DMS114 treated with DMSO at 0.1 percent for 48 hours (cell line): ENCODE measurements around the gene VASN.

Source experiments
- DNase-seq: peaks from one replicate; lab custom pipeline; 2025; ENCODE audit not compliant: unreplicated experiment; lab: John Stamatoyannopoulos, UW

The VASN gene

GRCh38 chr16:4401094-4401501, 29.4 kb downstream of the VASN start:
- no peak for DNase-seq

GRCh38 chr16:4401510-4401909, 29.9 kb downstream of the VASN start:
- DNase-seq = no peak

GRCh38 chr16:4402439-4403132, 30.9 kb downstream of the VASN start:
- DNase-seq = peak; percentile 37

DNA sequence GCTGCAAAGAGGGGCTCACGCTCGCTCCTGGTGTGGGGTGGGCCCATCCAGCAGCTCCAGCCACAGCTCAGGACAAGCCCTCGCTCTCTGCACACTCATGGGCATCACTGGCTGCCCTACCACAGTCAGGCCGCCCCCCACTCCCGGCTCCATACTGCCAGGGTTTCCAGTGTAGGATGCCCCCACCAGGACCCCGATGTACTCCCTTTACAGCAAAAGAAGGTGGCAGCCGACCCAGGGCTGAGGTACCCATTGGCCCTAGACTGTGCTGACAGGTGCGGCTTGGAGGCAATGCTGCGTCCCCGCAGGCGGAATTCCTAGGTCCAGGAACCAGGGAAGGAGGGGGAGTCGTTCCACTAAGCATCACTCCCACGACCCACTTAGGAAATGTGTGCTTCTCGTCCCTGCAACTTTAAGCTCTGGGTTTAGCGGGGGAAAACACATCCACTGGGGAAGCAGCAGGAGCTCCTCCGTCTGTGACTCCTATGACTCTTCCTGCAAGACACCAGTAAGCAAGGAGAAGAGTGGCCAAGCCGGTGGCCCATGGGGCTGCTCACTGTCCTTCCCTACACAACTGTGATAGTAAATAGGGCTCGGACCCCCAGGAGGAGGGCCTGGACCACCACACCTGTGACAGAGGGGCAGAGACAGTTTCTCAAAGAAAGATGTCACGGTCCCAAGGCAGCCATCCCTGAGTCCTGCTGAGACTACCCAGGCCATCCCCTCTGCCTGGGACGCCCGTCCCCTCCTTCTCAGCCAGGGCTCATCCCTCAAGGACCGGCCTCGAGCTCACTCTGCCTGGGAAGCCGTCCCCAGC, 31.7 kb downstream of the VASN start:
- no peak for DNase-seq

DNA sequence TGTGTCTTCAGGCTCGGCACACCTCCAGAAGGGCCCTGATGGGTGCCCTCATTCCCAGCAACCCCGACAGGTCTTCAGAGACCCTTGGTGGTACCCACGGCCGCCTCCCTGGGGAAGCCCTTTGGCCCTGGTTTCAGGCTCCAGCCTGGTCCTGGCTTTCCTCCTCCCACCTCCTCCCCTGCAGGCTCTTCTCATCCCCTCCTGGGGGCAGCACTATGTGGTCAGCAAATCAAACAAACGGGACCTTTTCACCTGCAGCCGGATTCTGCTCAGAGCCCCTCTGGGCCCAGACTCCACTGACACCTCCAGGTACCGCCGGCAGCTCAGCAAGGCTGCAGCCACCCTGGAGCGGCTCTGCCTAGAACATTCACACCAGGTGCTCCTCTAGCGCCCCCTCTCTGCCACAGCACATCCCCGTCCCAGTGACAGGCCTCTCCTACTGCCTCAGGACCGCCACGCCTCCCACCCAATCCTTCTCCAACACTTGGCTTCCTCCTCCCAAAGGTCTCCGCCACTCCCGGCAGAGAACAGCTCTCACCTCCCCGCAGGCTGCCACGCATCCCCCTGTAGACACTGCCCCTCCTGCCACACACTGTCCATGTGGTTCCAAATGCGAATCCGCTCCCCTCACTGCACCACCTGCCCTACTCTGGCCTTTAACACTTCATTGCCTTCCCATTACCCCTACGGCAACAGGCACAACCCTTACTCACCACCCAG, 32.8 kb downstream of the VASN start:
- no peak for DNase-seq

GRCh38 chr16:4404967-4405696, 33.5 kb downstream of the VASN start:
- no peak for DNase-seq

DNA sequence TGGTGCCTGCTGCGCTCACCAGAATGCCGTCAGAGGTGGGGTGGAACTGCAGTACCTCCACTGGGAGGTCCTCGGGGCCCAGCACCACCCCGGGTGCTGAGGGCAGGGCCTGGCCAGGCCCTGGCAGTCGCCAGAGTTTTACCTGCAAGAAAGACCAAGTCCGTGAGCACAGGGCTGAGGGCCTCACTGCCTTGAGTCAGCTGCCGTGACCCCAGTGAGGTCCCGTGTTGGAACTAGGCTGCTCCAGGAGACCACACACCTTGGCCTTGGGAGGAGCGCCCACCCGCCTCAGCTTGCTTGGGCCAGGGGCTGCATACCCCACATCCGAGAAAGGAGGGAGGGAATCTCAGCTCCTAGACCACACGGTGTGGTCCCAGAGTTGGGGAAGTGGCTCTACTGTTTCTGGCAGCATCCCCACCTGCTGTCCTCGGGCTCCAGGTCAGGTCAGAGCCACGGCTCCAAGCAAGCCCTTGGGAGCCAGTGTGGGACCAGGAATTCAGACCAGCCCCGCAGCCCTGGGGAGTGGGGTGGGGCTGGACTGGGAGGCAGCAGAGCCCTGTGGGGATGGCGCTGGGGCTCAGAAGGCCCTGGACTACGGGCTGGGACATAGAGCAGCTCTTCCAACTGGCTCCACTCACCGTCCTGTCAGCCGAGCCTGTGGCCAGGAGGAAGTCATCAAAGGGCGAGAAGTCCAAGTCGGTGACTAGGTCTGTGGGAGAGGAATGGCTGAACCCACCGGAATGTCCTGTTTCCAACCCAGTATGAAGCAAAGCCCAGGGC, 36.1 kb downstream of the VASN start:
- DNase-seq = no peak

- DNase-seq = no peak
Observed at GRCh38 chr16:4408323-4408690, 36.7 kb downstream of the VASN start.

GRCh38 chr16:4409081-4409932, 37.7 kb downstream of the VASN start:
- DNase-seq = no peak

DNA sequence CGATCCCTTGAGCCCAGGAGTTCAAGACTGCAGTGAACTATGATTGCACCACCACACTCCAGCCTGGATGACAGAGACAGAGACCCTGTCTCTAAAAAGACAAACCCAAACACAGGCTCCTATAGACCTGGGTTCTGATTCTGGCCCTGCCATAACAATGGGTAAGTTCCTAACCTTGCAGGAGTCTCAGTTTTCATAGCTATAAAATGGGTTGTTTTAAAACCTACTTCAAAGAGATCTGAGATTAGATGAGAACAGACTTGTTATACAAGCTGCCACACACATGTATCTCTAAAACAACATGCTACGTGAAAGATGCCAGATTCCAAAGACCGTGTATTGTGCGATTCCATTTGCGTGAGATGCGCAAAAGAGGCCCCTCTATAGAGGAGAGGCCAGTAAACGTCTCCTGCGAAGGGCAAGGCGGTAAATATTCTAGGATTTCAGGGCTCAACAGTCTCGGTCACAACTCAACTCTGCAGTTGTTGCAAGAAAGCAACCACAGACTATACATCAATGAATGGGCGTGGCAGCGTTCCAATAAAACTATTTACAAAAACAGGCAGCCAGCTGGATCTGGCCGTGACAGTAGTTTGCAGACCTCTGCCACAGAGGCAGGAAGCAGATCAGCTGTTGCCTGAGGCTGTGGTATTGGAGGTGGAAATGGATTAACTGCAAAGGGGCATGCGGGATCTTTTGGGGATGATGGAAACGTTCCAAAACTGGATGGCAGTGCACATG, 38.9 kb downstream of the VASN start:
- no peak for DNase-seq

GRCh38 chr16:4411684-4412083, 40.0 kb downstream of the VASN start:
- no peak for DNase-seq

- DNase-seq = no peak
Observed at GRCh38 chr16:4412159-4412558, 40.5 kb downstream of the VASN start.

GRCh38 chr16:4412854-4413253, 41.2 kb downstream of the VASN start:
- no peak for DNase-seq

DNA sequence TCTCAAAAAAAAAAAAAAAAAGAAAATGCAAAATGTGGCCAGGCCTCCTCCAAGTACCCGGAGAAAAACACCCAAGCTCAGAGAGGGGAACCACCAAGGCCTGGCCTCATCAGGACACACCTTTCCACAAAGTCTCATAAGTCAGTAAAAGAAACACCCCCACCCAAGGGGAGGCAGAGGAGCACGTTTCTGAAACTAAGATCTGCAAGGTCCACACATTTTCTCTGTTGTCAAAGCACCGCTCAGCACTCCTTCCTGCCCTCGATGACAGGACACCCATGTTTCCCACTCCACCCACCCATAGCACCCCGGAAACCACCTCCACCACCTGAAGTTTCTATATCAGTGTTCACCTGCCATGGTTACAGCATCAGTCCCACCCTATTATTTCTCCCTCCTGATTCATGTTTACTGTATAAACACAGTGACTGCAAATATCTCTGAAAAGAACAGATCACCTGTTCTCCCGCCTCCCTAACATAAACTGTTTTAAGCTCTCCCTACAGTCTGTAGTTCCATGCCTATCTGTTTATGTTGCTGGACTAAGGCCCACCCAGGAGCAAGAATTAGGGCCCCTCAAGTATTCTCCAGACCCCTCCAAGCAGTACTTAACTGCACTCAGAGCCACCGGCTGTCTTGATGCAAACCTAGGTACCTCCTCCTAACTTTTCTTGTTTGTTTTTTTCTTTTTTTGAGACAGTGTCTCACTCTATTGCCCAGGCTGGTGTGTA, 42.7 kb downstream of the VASN start:
- no peak for DNase-seq

- no peak for DNase-seq
Observed at GRCh38 chr16:4415538-4416199, 44.0 kb downstream of the VASN start.

- peak; percentile 67 for DNase-seq
Observed at GRCh38 chr16:4416200-4417032, 44.8 kb downstream of the VASN start, which contains the start of gene CORO7. Gene CORO7 (minus strand): TSS chr16:4416596. CDS start chr16:4416518, 78 bp downstream.
